Activated naive CD8-positive, alpha-beta T cell treated with anti-CD3 and anti-CD28 coated beads for 36 hours (primary cell): ENCODE measurements around the gene INPP5A. TPM values are rescaled to one million over a fixed set of nuclear protein-coding genes. Genes with fewer than 3 reads are reported as not detected.

ENCODE experiments used
- DNase-seq: peaks from one replicate; pipeline ENCODE4 v3.0.0; 2021
- H3K27ac Mint-ChIP-seq: one replicate; pipeline ENCODE4 v1.8.0; 2022; ENCODE audit warnings: mild to moderate bottlenecking, moderate library complexity, mixed read lengths
- H3K27me3 Mint-ChIP-seq: one replicate; pipeline ENCODE4 v1.8.0; 2022; ENCODE audit warnings: mild to moderate bottlenecking, mixed read lengths
- H3K36me3 Mint-ChIP-seq: one replicate; pipeline ENCODE4 v1.8.0; 2021; ENCODE audit warnings: mild to moderate bottlenecking, mixed read lengths
- H3K4me1 Mint-ChIP-seq: one replicate; pipeline ENCODE4 v1.8.0; 2021; ENCODE audit warnings: mixed read lengths
- H3K4me3 Mint-ChIP-seq: one replicate; pipeline ENCODE4 v1.8.0; 2022; ENCODE audit warnings: mild to moderate bottlenecking, moderate library complexity, mixed read lengths
- H3K9me3 Mint-ChIP-seq: one replicate; pipeline ENCODE4 v1.8.0; 2022; ENCODE audit warnings: mixed read lengths
- total RNA-seq, 2 experiments: library from RNA; stranded (reverse); gene quantifications; one replicate each; pipeline ENCODE4 v1.2.3, GENCODE V29; 2021

INPP5A gene
- total RNA-seq, 2 experiments from 2014 or later: 6.1 to 7.4 TPM

GRCh38 chr10:132578287-132578951, 40.8 kb downstream of the INPP5A start:
- H3K4me1 Mint-ChIP-seq: peaks cover 31% of the 10 kb centered on the region
- no peak overlapping the region for H3K4me3 Mint-ChIP-seq
- H3K36me3 Mint-ChIP-seq: peaks cover 15% of the 10 kb centered on the region
- no peak for DNase-seq
- H3K27me3 Mint-ChIP-seq: no peaks in the 10 kb centered on the region
- no peak overlapping the region for H3K27ac Mint-ChIP-seq
- H3K9me3 Mint-ChIP-seq: peaks cover 2% of the 10 kb centered on the region

DNA sequence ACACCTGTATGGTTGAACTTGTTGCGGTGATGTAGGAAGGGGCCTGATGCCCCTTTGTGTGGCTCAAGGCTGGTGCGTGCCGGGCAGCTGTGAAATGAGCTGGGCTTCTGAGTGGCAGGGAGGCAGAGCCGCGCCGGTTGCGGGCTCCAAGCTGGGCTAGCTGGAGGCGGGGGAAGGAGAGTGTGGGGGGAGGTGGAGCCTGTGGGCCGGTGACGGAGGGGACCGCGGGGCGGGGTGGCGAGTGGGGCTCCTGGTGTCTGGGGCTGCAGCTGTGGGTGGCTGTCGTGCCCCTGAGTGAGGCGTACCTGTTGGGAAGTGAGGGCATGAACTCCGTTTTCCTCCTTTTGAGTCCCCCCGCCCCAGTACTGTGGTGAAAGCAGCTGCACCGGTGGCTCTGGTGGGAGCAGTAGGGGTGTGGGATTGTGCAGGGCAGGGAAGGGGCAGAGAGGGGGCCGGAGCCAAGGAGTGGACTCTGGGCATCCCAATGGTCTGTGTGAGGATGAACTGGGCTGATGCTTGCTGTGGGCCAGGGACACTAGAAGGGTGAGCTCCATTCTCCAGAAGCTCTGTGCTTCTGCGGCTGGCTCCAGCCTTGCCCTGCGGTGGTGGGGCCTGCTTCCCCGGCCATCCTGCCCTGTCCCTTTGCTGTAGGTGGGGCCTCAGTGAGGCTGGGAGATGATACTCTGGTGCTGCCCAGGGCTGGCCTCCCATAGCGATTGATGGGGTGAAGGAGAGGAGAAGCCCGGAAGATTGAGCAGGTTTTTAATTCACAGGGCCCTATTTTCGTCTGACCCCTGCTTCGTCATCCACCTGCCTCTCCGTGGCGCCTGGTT, 41.7 kb downstream of the INPP5A start:
- Mint-ChIP-seq H3K27ac (no peak overlapping the region), H3K27me3 (no peaks in the 10 kb centered on the region), H3K4me1 (peaks cover 34% of the 10 kb centered on the region), H3K4me3 (no peak overlapping the region), H3K36me3 (peaks cover 15% of the 10 kb centered on the region), H3K9me3 (peaks cover 2% of the 10 kb centered on the region)
- no peak for DNase-seq

DNA sequence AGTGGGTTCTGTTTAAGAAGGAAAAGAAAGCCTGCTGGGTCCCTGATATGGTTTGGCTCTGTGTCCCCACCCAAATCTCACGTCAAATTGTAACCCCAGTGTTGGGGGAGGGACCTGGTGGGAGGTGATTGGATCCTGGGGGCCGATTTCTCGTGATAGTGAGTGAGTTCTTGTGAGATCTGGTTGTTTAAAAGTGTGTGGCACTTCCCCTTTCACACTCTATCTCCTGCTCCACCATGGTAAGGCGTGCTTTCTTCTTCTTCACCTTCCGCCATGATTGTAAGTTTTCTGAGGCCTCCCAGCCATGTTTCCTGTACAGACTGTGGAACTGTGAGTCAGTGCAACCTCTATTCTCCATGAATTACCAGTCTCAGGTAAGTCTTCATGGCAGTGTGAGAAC, 42.6 kb downstream of the INPP5A start:
- Mint-ChIP-seq H3K36me3 (peaks cover 15% of the 10 kb centered on the region), H3K4me3 (no peak overlapping the region), H3K9me3 (peaks cover 2% of the 10 kb centered on the region), H3K4me1 (peaks cover 36% of the 10 kb centered on the region), H3K27ac (no peak overlapping the region), H3K27me3 (no peaks in the 10 kb centered on the region)
- no peak for DNase-seq

GRCh38 chr10:132580617-132581016, 43.0 kb downstream of the INPP5A start:
- H3K27me3 Mint-ChIP-seq: no peaks in the 10 kb centered on the region
- peaks cover 2% of the 10 kb centered on the region for H3K9me3 Mint-ChIP-seq
- no peak for DNase-seq
- H3K4me1 Mint-ChIP-seq: peaks cover 34% of the 10 kb centered on the region
- H3K27ac Mint-ChIP-seq: no peak overlapping the region
- peaks cover 15% of the 10 kb centered on the region for H3K36me3 Mint-ChIP-seq
- H3K4me3 Mint-ChIP-seq: no peak overlapping the region

DNA sequence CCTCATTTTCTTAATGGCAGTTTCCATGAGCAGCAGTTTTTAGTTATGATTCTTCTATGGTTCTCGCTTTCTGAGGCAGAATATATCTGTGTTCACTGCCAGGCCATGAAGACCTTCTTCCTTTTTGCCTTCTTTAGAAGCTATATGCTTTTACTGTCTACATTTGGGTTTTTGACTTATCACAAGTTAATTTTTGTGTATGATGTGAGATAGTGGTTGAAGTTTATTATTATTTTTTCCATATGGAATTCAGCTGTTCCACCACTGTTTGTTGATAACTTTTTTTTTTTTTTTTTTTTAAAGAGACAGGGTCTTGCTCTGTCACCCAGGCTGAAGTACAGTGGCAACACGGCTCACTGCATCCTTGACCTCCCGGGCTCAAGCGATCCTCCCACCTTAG, 44.5 kb downstream of the INPP5A start:
- H3K27me3 Mint-ChIP-seq: no peaks in the 10 kb centered on the region

DNA sequence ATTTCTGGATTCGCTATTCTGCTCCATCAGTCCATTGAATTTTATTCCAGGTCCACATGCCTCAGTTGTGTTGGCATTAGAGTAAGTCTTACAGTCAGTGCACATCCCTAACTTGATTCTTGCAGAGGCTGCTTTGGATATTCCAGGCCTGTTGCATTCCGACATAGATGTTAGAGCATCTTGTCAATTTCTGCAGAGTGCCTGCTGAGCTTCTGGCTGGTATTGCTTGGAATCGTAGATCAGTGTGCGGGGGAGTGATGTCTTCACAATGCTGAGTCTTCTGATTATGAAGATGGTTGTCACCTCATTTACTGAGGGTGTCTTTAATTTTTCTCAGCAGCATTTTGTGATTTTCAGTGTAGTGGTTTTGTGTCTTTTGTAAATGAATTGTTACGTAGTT, 45.2 kb downstream of the INPP5A start:
- DNase-seq: no peak
- Mint-ChIP-seq H3K4me1 (peaks cover 32% of the 10 kb centered on the region), H3K27me3 (no peaks in the 10 kb centered on the region), H3K4me3 (no peak overlapping the region), H3K27ac (no peak overlapping the region), H3K36me3 (peaks cover 23% of the 10 kb centered on the region), H3K9me3 (peaks cover 4% of the 10 kb centered on the region)

More for the DNA sequence above, 44.5 kb downstream of the INPP5A start:
- Mint-ChIP-seq H3K36me3 (peaks cover 22% of the 10 kb centered on the region), H3K4me1 (peaks cover 34% of the 10 kb centered on the region), H3K9me3 (peaks cover 4% of the 10 kb centered on the region), H3K4me3 (no peak overlapping the region), H3K27ac (no peak overlapping the region)
- DNase-seq: no peak

DNA sequence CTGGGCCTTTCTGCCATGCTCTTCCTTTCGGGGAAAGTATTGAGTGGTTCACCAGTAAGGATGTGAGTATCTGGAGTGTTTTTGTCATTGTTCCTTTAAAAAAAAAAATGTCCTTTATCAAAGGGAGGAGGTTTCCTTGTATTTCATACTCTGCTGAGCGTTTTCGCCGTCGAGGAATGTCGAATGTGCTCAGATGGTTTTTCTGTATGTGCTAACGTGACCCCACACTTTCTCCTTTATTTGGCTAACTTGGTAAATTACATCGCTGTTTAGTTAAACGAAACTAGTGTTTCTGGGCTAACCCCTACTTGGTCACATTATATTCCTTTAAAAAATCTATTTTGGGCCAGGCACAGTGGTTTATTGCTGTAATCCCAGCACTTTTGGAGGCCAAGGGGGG, 45.9 kb downstream of the INPP5A start:
- Mint-ChIP-seq H3K4me3 (no peak overlapping the region), H3K27me3 (no peaks in the 10 kb centered on the region), H3K4me1 (peaks cover 34% of the 10 kb centered on the region), H3K27ac (no peak overlapping the region), H3K9me3 (peaks cover 4% of the 10 kb centered on the region), H3K36me3 (peaks cover 23% of the 10 kb centered on the region)
- no peak for DNase-seq

DNA sequence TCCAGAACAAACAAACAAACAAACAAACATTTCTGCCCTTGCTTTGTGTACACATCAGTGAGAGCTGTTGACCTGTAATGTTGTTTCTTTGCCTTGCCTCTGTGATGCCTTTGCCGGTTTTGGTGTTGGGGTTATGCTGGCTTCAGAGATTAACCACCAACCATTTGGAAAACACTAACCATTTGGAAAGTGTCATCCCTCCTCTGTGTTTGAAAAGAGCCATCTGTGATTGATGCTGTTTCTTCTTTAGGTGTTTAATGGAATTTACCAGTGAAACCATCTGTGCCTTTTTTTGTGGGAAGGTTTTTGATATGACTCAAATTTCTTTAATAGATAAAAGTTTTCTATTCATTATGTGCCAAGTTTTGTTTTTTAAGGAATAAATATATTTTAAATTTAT, 46.5 kb downstream of the INPP5A start:
- H3K4me1 Mint-ChIP-seq: peaks cover 41% of the 10 kb centered on the region

GRCh38 chr10:132585732-132586722, 48.4 kb downstream of the INPP5A start:
- Mint-ChIP-seq H3K27me3 (no peaks in the 10 kb centered on the region), H3K4me1 (peaks cover 46% of the 10 kb centered on the region), H3K27ac (no peak overlapping the region), H3K4me3 (no peak overlapping the region), H3K9me3 (peaks cover 4% of the 10 kb centered on the region), H3K36me3 (peaks cover 16% of the 10 kb centered on the region)
- DNase-seq: no peak

More for the DNA sequence above, 46.5 kb downstream of the INPP5A start:
- DNase-seq: no peak
- Mint-ChIP-seq H3K4me3 (no peak overlapping the region), H3K27ac (no peak overlapping the region), H3K36me3 (peaks cover 25% of the 10 kb centered on the region), H3K27me3 (no peaks in the 10 kb centered on the region), H3K9me3 (peaks cover 4% of the 10 kb centered on the region)

GRCh38 chr10:132586739-132587138, 49.2 kb downstream of the INPP5A start:
- Mint-ChIP-seq H3K36me3 (peaks cover 16% of the 10 kb centered on the region), H3K9me3 (peaks cover 2% of the 10 kb centered on the region), H3K4me1 (peaks cover 49% of the 10 kb centered on the region)

DNA sequence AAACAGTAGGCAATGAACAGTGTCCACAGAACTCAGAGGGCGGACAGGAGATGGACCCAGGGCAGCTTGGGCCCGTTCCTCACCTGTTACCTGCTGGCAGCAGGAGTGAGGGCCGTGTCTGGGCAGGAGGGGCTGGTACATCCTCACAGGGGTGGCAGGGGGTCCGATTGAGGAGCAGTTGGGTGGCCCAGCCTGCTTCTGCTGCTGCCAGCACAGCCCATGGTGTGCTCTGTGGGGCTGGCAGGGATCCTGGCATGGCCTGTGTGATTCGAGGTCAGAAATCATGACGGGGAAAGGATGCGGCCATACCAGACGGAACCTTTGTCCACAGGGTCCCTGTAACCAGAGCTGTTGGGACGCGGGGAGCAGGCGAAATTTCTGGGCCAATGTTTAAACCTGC, 49.6 kb downstream of the INPP5A start:
- H3K27ac Mint-ChIP-seq: no peak overlapping the region
- DNase-seq: no peak
- H3K9me3 Mint-ChIP-seq: peaks cover 2% of the 10 kb centered on the region
- H3K4me3 Mint-ChIP-seq: no peak overlapping the region
- peaks cover 18% of the 10 kb centered on the region for H3K36me3 Mint-ChIP-seq
- H3K4me1 Mint-ChIP-seq: peaks cover 53% of the 10 kb centered on the region
- no peaks in the 10 kb centered on the region for H3K27me3 Mint-ChIP-seq

More at GRCh38 chr10:132586739-132587138, 49.2 kb downstream of the INPP5A start:
- no peaks in the 10 kb centered on the region for H3K27me3 Mint-ChIP-seq
- no peak overlapping the region for H3K27ac Mint-ChIP-seq
- H3K4me3 Mint-ChIP-seq: no peak overlapping the region
- no peak for DNase-seq

DNA sequence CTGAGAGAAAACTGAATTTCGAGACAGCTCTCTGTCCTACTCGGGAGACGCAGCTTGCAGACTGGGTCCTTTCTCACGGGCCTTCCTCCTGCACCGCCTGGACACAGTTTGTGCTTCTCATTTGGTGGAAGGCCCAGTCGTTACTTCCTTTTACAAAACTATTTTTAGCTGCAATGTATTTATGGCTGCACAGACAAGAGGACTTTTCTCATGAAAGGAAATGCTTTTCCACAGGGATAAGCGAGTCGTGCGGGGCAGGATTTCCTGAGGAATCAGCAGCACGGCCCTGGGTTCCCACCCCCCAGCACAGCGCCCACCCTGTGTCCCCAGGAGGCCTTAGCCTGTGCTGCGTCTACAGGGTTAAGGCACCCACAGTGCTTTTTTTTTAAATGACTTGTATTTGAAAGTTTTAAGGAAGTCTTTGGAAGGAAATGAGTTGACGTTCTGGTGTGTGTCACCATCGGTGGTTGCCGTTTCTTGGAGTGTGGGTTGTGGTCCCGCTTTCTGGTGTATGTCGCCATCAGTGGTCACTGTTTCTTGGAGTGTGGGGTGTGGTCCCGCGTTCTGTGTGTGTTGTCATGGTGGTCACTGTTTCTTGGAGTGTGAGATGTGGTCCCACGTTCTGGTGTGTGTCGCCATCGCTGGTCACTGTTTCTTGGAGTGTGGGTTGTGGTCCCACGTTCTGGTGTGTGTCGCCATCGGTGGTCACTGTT, 50.9 kb downstream of the INPP5A start:
- peaks cover 16% of the 10 kb centered on the region for H3K36me3 Mint-ChIP-seq
- peaks cover 59% of the 10 kb centered on the region for H3K4me1 Mint-ChIP-seq
- peak; percentile 53 for DNase-seq
- peak overlapping the region; percentile 78 for H3K27ac Mint-ChIP-seq
- H3K9me3 Mint-ChIP-seq: peaks cover 2% of the 10 kb centered on the region
- no peaks in the 10 kb centered on the region for H3K27me3 Mint-ChIP-seq
- peak overlapping the region; percentile 29 for H3K4me3 Mint-ChIP-seq

DNA sequence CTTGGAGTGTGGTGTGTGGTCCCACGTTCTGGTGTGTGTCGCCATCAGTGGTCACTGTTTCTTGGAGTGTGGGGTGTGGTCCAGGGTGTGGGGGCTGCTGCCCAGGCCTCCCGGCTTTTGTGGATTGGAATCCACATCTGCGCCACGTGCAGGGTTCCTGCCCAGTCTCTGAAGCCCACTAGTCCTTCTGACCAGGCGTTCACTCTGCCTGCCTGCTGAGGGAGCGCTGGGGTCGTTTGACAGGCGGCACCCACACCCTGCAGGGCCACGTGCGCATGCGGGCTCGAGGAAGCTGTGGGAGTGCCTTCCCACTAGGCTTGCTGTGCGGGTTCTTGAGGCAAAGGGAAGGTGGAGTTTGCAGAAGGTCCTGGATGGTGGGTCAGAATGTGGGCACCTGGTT, 51.4 kb downstream of the INPP5A start:
- peak overlapping the region; percentile 78 for H3K27ac Mint-ChIP-seq

DNA sequence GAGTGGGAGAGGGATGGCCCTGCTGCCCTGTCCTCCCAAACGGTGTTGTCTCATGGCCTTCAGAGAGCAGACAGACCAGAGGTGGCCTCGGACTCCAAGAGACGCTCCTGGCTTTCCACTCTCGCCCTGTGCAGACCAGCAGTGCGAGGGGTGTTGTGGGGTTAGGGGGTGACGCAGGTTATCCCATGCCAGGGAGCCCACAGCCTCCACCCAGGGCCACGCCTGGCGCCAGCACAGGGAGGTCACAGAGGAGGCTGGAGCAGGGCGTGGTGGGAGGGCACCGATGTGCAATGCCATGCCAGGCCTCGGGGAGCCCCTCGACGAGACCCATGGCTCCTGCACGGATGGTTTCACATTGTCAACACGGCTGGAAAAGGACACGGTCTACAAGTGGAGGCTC, 52.1 kb downstream of the INPP5A start:
- peaks cover 2% of the 10 kb centered on the region for H3K9me3 Mint-ChIP-seq
- DNase-seq: no peak
- no peak overlapping the region for H3K4me3 Mint-ChIP-seq
- H3K36me3 Mint-ChIP-seq: peaks cover 16% of the 10 kb centered on the region
- peaks cover 68% of the 10 kb centered on the region for H3K4me1 Mint-ChIP-seq
- H3K27ac Mint-ChIP-seq: no peak overlapping the region
- H3K27me3 Mint-ChIP-seq: no peaks in the 10 kb centered on the region

More for the DNA sequence above, 51.4 kb downstream of the INPP5A start:
- no peaks in the 10 kb centered on the region for H3K27me3 Mint-ChIP-seq
- peak overlapping the region; percentile 29 for H3K4me3 Mint-ChIP-seq
- DNase-seq: no peak
- H3K36me3 Mint-ChIP-seq: peaks cover 16% of the 10 kb centered on the region
- peaks cover 64% of the 10 kb centered on the region for H3K4me1 Mint-ChIP-seq
- peaks cover 2% of the 10 kb centered on the region for H3K9me3 Mint-ChIP-seq
